Upper lobe of left lung (tissue), 6 donors: Measurements from ENCODE around the gene PRR4. TPM values are rescaled to one million over a fixed set of nuclear protein-coding genes. Genes with fewer than 3 reads are reported as not detected.

Experiments
- ATAC-seq, 2 donors: fragments of 200-7000 bp; cut with Tn5 transposase; one replicate each; pipeline ENCODE4 v1.9.1; 2022; ENCODE audit warnings: mild to moderate bottlenecking in 2 of 2, moderate library complexity in 2 of 2; ENCODE audit not compliant: low FRiP score in 2 of 2
- DNase-seq, 2 donors: peaks; one replicate each; pipeline ENCODE4 v3.0.0-alpha.2; 2019 to 2020
- H3K27ac ChIP-seq, 4 donors: fragments of 200-600 bp; sonication (generic); one replicate each; pipeline ENCODE4 v1.5.1; 2016 to 2019
- H3K27me3 ChIP-seq, 4 donors: fragments of 200-600 bp; sonication (generic); one replicate each; pipeline ENCODE4 v1.5.1; 2017 to 2019
- H3K36me3 ChIP-seq, 4 donors: fragments of 200-600 bp; sonication (generic); one replicate each; pipeline ENCODE4 v1.5.1; 2016 to 2019
- H3K4me1 ChIP-seq, 4 donors: fragments of 200-600 bp; sonication (generic); one replicate each; pipeline ENCODE4 v1.5.1; 2018 to 2019
- H3K4me3 ChIP-seq, 4 donors: fragments of 200-600 bp; sonication (generic); one replicate each; pipeline ENCODE4 v1.5.1; 2017 to 2019; ENCODE audit warnings: mild to moderate bottlenecking in 2 of 4, moderate library complexity in 1 of 4
- H3K9me3 ChIP-seq, 4 donors: fragments of 200-600 bp; sonication (generic); one replicate each; pipeline ENCODE4 v1.5.1; 2018 to 2019
- CTCF ChIP-seq, 6 experiments: fragments of 450-650 bp in 4 of 6; fragments of 200-600 bp in 2 of 6; sonication (generic) in 2 of 6; IDR thresholded peaks; one replicate each; pipeline ENCODE4 v1.5.1; 2016 to 2019; ENCODE audit warnings: antibody characterized with exemption in 6 of 6
- EP300 ChIP-seq, 4 donors: sonication (generic); formaldehyde crosslinking; IDR thresholded peaks; one replicate each; pipeline ENCODE4 v1.5.1; 2017; ENCODE audit warnings: antibody characterized with exemption in 4 of 4, control low read depth in 2 of 4
- POLR2A ChIP-seq, 4 donors: fragments of 450-650 bp; IDR thresholded peaks; one replicate each; pipeline ENCODE4 v1.5.1; 2016 to 2017; ENCODE audit warnings: antibody characterized with exemption in 4 of 4, mild to moderate bottlenecking in 2 of 4
- POLR2AphosphoS5 ChIP-seq, 2 donors: sonication (generic); formaldehyde crosslinking; IDR thresholded peaks; one replicate each; pipeline ENCODE4 v1.5.1; 2017; ENCODE audit warnings: antibody characterized with exemption in 2 of 2
- WGBS, 2 donors: methylation state at CpG; one replicate each; pipeline ENCODE4 v1.1.5; 2017 to 2018; 5-methylcytosine and 5-hydroxymethylcytosine counted together
- total RNA-seq, 6 donors: library from RNA; depleted of rRNA in 4 of 6; stranded (reverse); fragments of >200 nt in 4 of 6; gene quantifications; one replicate each; pipeline versions ENCODE4 v1.1.0 to v1.2.1, GENCODE V29; 2016 to 2021
- donor health status: DM: no; HTN: no; CAD: no; lungs with moderate emphysema.
- donor health status: DM: no; HTN: yes; CAD: no; lungs with severe emphysema.

The PRR4 gene
- total RNA-seq, 6 donors from 2014 or later = 0.71 to 34.6 (median 2.5) TPM

GRCh38 chr12:10873378-10873777, 24.1 kb upstream of the PRR4 start:
- no peaks in the 10 kb centered on the region for H3K9me3 ChIP-seq
- ATAC-seq (no peak), DNase-seq (no peak)
- H3K4me1 ChIP-seq = no peaks in the 10 kb centered on the region
- peaks cover 0 to 4% (median 0%) of the 10 kb centered on the region in 4 donors for H3K36me3 ChIP-seq
- no peak overlapping the region for H3K4me3 ChIP-seq
- 33 to 44% methylated on average over 2 of the region's 2 CpGs for WGBS, 2 donors
- no peak for TF ChIP-seq POLR2AphosphoS5 (IDR thresholded peaks at IDR 0.05)
- TF ChIP-seq POLR2A (IDR thresholded peaks at IDR 0.05) = no peak
- TF ChIP-seq EP300 (IDR thresholded peaks at IDR 0.05) = no peak
- TF ChIP-seq CTCF (IDR thresholded peaks at IDR 0.05) = no peak
- H3K27me3 ChIP-seq = no peaks in the 10 kb centered on the region
- H3K27ac ChIP-seq = no peak overlapping the region

- H3K27ac ChIP-seq = no peak overlapping the region
- 81 to 89% methylated on average over 2 of the region's 2 CpGs for WGBS, 2 donors
- DNase-seq (no peak), ATAC-seq (no peak)
- TF ChIP-seq CTCF (IDR thresholded peaks at IDR 0.05) (no peak), EP300 (IDR thresholded peaks at IDR 0.05) (no peak), POLR2AphosphoS5 (IDR thresholded peaks at IDR 0.05) (no peak), POLR2A (IDR thresholded peaks at IDR 0.05) (no peak)
- H3K27me3 ChIP-seq = no peaks in the 10 kb centered on the region
- no peaks in the 10 kb centered on the region for H3K4me1 ChIP-seq
- peaks cover 0 to 10% (median 3%) of the 10 kb centered on the region in 4 donors for H3K9me3 ChIP-seq
- no peak overlapping the region for H3K4me3 ChIP-seq
- no peaks in the 10 kb centered on the region for H3K36me3 ChIP-seq
Observed at GRCh38 chr12:10867381-10867780, 18.1 kb upstream of the PRR4 start.

GRCh38 chr12:10863512-10864218, 14.4 kb upstream of the PRR4 start:
- Histone ChIP-seq H3K27me3 (no peaks in the 10 kb centered on the region), H3K9me3 (peaks cover 5 to 13% (median 7%) of the 10 kb centered on the region in 4 donors), H3K27ac (no peak overlapping the region), H3K36me3 (peaks cover 0 to 3% (median 0%) of the 10 kb centered on the region in 4 donors), H3K4me1 (no peaks in the 10 kb centered on the region), H3K4me3 (no peak overlapping the region)
- TF ChIP-seq EP300 (IDR thresholded peaks at IDR 0.05) = no peak
- WGBS, 2 donors = 94 to 96% methylated on average over 2 of the region's 2 CpGs
- ATAC-seq = no peak
- no peak for DNase-seq

GRCh38 chr12:10861366-10861765, 12.1 kb upstream of the PRR4 start:
- no peaks in the 10 kb centered on the region for H3K27me3 ChIP-seq
- ATAC-seq (no peak), DNase-seq (no peak)
- H3K4me3 ChIP-seq = no peak overlapping the region
- TF ChIP-seq EP300 (IDR thresholded peaks at IDR 0.05) (no peak), POLR2A (IDR thresholded peaks at IDR 0.05) (no peak), CTCF (IDR thresholded peaks at IDR 0.05) (no peak), POLR2AphosphoS5 (IDR thresholded peaks at IDR 0.05) (no peak)
- peaks cover 0 to 8% (median 0%) of the 10 kb centered on the region in 4 donors for H3K36me3 ChIP-seq
- 90 to 100% methylated on average over 2 of the region's 2 CpGs for WGBS, 2 donors
- H3K9me3 ChIP-seq = peaks cover 6 to 16% (median 8%) of the 10 kb centered on the region in 4 donors
- no peak overlapping the region for H3K27ac ChIP-seq
- H3K4me1 ChIP-seq = no peaks in the 10 kb centered on the region

- WGBS, 2 donors = 95 to 100% methylated on average over 1 to 2 of the region's 2 CpGs
- Histone ChIP-seq H3K4me3 (no peak overlapping the region), H3K9me3 (peaks cover 0 to 10% (median 1%) of the 10 kb centered on the region in 4 donors), H3K27me3 (no peaks in the 10 kb centered on the region), H3K27ac (no peak overlapping the region), H3K4me1 (no peaks in the 10 kb centered on the region), H3K36me3 (peaks cover 0 to 8% (median 0%) of the 10 kb centered on the region in 4 donors)
- DNase-seq (no peak), ATAC-seq (no peak)
- TF ChIP-seq POLR2A (IDR thresholded peaks at IDR 0.05) (no peak), POLR2AphosphoS5 (IDR thresholded peaks at IDR 0.05) (no peak), EP300 (IDR thresholded peaks at IDR 0.05) (no peak), CTCF (IDR thresholded peaks at IDR 0.05) (no peak)
Observed at GRCh38 chr12:10855807-10856206, 6.5 kb upstream of the PRR4 start.
